Stomach (tissue), 9 donors: ENCODE data around the gene CZIB. TPM values are rescaled to one million over a fixed set of nuclear protein-coding genes. Genes with fewer than 3 reads are reported as not detected.
A peak's percentile ranks its signal among the peaks of the same experiment; 100 is the strongest.

Source experiments
- DNase-seq, 2 donors: peaks; one replicate each; pipeline versions ENCODE4 v3.0.0 to v3.0.0-alpha.2; 2013 to 2019
- H3K27ac ChIP-seq, 5 donors: fragments of 200-600 bp in 4 of 5; sonication (generic) in 4 of 5; one replicate each; pipeline ENCODE4 v1.5.1; 2013 to 2019; ENCODE audit warnings: mild to moderate bottlenecking in 1 of 5, moderate library complexity in 1 of 5
- H3K27me3 ChIP-seq, 3 donors: fragments of 200-600 bp; sonication (generic); one replicate each; pipeline ENCODE4 v1.5.1; 2017 to 2019; ENCODE audit warnings: mixed run types in 1 of 3
- H3K36me3 ChIP-seq, 4 donors: fragments of 200-600 bp; sonication (generic); 1 replicate in 3 of 4; 2 replicates in 1 of 4; pipeline ENCODE4 v1.5.1; 2016 to 2019
- H3K4me1 ChIP-seq, 4 donors: fragments of 200-600 bp; sonication (generic); one replicate each; pipeline ENCODE4 v1.5.1; 2016 to 2019
- H3K4me3 ChIP-seq, 4 donors: fragments of 200-600 bp; sonication (generic) in 3 of 4; one replicate each; pipeline ENCODE4 v1.5.1; 2016 to 2019; ENCODE audit warnings: mild to moderate bottlenecking in 1 of 4
- H3K9me3 ChIP-seq, 4 donors: fragments of 200-600 bp; sonication (generic); one replicate each; pipeline ENCODE4 v1.5.1; 2016 to 2019
- EP300 ChIP-seq: sonication (generic); formaldehyde crosslinking; IDR thresholded peaks from one replicate; pipeline ENCODE4 v1.6.1; 2017; ENCODE audit warnings: antibody characterized with exemption
- POLR2A ChIP-seq, 4 donors: fragments of 450-650 bp; IDR thresholded peaks; one replicate each; pipeline ENCODE4 v1.6.1; 2016; ENCODE audit warnings: antibody characterized with exemption in 4 of 4, control low read depth in 2 of 4, mild to moderate bottlenecking in 1 of 4, moderate library complexity in 1 of 4
- POLR2AphosphoS5 ChIP-seq, 3 donors: sonication (generic); formaldehyde crosslinking; IDR thresholded peaks; one replicate each; pipeline ENCODE4 v1.6.1; 2016; ENCODE audit warnings: antibody characterized with exemption in 3 of 3
- WGBS, 5 donors: extraction: QIAGEN DNeasy Blood & Tissue Kit in 3 of 5; methylation state at CpG; one replicate each; pipeline versions ENCODE4 v1.1.5 to v1.1.7; 2013 to 2018; 5-methylcytosine and 5-hydroxymethylcytosine counted together
- intact Hi-C: fragments of 100-400 bp; cut with DNase I; formaldehyde crosslinking; loops from one replicate; pipeline ENCODE4 v1.15.1; 2023; ENCODE audit warnings: low total_unique reads
- polyA plus RNA-seq, 3 donors: library from polyadenylated mRNA; stranded (reverse); fragments of 200-250 nt; gene quantifications; one replicate each; pipeline ENCODE4 v1.2.3, GENCODE V29; 2013
- total RNA-seq, 5 donors: library from RNA; depleted of rRNA; stranded (reverse); fragments of >200 nt; gene quantifications; one replicate each; pipeline versions ENCODE4 v1.1.0 to v1.2.3, GENCODE V29; 2014 to 2016
- TF ChIP-seq, protein P1 (sequence below), 7 experiments: fragments of 450-650 bp in 4 of 7; fragments of 200-600 bp in 3 of 7; sonication (generic) in 3 of 7; IDR thresholded peaks; one replicate each; pipeline ENCODE4 v1.5.1; 2016 to 2019; ENCODE audit warnings: antibody characterized with exemption in 7 of 7, control low read depth in 2 of 7, mild to moderate bottlenecking in 1 of 7
- donor health status: healthy with polysubstance abuse.
- donor health status: Bipolar disorder and iron deficiency.
- donor health status: healthy.

Gene CZIB
- total and polyA plus RNA-seq, 8 donors, result 31.6 to 78.8 (median 47.6) TPM

DNA sequence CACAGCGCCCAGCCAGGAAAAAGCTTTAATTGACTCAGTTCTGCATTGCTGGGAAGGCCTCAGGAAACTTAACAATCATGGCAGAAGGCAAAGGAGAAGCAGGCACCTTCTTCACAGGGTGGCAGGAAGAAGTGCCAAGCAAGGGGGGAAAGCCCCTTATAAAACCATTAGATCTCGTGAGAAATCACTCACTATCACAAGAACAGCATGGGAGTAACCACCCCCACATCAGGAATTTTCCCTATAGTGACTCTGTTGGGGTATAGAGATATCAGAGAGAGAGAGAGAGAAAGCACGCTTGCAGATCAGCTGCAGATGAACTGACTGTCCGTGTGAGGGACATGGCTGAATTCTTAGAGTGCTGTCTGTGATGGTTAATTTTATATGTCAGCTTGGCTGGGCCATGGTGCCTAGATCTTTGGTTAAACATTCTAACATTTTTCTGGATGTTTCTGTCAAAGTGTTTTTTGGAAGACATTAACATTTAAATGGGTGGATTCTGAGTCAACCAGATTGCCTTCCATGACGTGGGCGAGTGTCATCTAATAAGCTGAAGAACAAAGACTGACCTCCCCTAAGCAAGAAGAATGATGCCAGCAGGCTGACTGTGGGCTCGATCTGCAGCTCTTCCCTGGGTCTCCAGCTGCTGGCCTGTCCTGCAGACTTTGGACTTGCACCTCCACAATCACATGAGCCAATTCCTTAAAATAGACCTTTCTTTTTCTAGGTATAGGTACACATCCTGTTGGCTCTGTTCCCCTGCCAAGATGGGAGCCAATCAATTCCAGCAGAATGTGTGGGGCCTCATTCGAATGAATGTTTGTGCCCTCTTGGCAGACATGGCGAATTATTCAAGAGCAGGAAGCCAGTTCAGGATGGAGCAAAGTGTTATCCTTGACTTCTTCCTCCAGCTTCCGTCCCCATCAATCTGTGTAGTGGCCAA lies 45.2 kb downstream of the CZIB start:
- intact Hi-C loops, result no loop called here
- peak in 1 of 2 donors; percentile 89 for DNase-seq
- Histone ChIP-seq H3K36me3 (no peaks in the 10 kb centered on the region), H3K27ac (peak overlapping the region in 4 of 5 donors; percentile 16 to 77 (median 66)), H3K4me3 (no peak overlapping the region), H3K27me3 (no peaks in the 10 kb centered on the region), H3K9me3 (no peaks in the 10 kb centered on the region), H3K4me1 (peaks cover 20 to 45% (median 43%) of the 10 kb centered on the region in 4 donors)
- 48 to 62% (median 57%) methylated on average over 10 of the region's 10 CpGs for WGBS, 5 donors
- TF ChIP-seq EP300 (no peak), POLR2AphosphoS5 (IDR thresholded peaks at IDR 0.05) (no peak), POLR2A (IDR thresholded peaks at IDR 0.05) (no peak)
- TF ChIP-seq, protein P1, sequence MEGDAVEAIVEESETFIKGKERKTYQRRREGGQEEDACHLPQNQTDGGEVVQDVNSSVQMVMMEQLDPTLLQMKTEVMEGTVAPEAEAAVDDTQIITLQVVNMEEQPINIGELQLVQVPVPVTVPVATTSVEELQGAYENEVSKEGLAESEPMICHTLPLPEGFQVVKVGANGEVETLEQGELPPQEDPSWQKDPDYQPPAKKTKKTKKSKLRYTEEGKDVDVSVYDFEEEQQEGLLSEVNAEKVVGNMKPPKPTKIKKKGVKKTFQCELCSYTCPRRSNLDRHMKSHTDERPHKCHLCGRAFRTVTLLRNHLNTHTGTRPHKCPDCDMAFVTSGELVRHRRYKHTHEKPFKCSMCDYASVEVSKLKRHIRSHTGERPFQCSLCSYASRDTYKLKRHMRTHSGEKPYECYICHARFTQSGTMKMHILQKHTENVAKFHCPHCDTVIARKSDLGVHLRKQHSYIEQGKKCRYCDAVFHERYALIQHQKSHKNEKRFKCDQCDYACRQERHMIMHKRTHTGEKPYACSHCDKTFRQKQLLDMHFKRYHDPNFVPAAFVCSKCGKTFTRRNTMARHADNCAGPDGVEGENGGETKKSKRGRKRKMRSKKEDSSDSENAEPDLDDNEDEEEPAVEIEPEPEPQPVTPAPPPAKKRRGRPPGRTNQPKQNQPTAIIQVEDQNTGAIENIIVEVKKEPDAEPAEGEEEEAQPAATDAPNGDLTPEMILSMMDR (IDR thresholded peaks at IDR 0.05), result no peak

DNA sequence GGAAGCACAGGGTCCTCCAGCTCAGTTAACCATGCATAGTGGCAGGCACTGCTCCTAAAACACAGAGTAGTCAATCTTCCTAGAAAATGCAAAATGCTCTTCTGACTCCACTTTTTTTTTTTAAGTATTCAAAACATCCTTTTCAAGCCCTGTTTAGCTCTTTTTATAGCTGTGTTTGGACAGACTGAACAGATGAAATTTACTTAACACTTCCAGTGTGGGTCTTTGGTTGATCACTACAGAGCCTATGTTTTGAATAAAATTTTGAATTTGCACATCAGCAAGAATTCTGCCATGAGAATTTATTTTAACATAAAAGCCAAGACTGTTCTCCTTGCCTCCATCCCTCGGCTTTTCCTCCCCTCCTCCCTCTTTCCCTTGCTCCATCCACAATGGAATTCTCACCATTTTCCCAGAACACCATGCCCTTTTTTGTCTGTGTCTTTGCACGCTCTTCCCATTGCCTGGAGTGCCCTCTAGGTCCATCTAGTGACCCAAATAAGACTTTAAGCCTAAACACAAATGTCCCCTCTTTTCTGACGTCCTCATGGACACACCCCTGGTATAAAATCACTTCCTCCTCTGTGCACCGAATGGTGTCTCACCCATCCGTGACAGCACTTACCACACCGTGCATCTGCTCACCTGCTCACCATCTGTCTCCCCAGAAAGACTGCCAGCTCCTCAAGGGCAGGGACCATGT lies 47.9 kb downstream of the CZIB start:
- H3K27me3 ChIP-seq, result no peaks in the 10 kb centered on the region
- H3K4me1 ChIP-seq, result peaks cover 20 to 43% (median 40%) of the 10 kb centered on the region in 4 donors
- 31 to 55% (median 44%) methylated on average over 6 of the region's 6 CpGs for WGBS, 5 donors
- intact Hi-C loops, result no loop called here
- H3K4me3 ChIP-seq, result no peak overlapping the region
- H3K36me3 ChIP-seq, result no peaks in the 10 kb centered on the region
- peak in 1 of 2 donors; percentile 34 for DNase-seq
- no peaks in the 10 kb centered on the region for H3K9me3 ChIP-seq
- H3K27ac ChIP-seq, result peak overlapping the region in 3 of 5 donors; percentile 35 to 61 (median 53)
- TF ChIP-seq EP300 (peak; percentile 15), POLR2AphosphoS5 (IDR thresholded peaks at IDR 0.05) (peak in 2 of 3 donors; percentile 5 to 42)
- TF ChIP-seq, protein P1 (IDR thresholded peaks at IDR 0.05), result no peak

DNA sequence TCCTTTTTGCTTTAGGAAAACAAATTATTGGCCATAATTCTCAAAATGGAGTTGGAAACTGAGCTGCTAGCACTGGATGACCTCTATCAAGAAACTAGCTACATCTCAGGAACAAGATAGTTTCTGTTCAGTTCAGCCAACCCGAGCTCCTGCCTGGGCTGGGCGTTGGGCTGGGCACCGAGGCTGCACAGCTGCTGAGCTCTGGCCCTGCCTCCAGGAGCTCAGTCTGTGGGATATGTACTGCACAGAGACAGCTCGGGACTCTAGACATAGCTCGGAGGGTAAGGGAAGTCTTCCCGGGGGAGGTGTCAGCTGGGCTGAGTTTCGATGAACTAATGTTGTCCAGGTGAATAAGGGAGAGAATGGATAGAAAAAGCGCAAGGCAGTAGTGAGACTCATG lies 53.5 kb downstream of the CZIB start:
- Histone ChIP-seq H3K36me3 (no peaks in the 10 kb centered on the region), H3K27me3 (no peaks in the 10 kb centered on the region), H3K9me3 (peaks cover 0 to under 1% (median 0%) of the 10 kb centered on the region in 4 donors), H3K27ac (no peak overlapping the region), H3K4me3 (no peak overlapping the region), H3K4me1 (peaks cover 0 to 3% (median under 1%) of the 10 kb centered on the region in 4 donors)
- intact Hi-C loops, result no loop called here
- no peak for TF ChIP-seq POLR2AphosphoS5 (IDR thresholded peaks at IDR 0.05)
- TF ChIP-seq POLR2A (IDR thresholded peaks at IDR 0.05), result no peak
- TF ChIP-seq EP300, result no peak
- TF ChIP-seq, protein P1 (IDR thresholded peaks at IDR 0.05), result no peak
- 60 to 95% (median 74%) methylated on average over 8 of the region's 8 CpGs for WGBS, 5 donors
- no peak for DNase-seq

DNA sequence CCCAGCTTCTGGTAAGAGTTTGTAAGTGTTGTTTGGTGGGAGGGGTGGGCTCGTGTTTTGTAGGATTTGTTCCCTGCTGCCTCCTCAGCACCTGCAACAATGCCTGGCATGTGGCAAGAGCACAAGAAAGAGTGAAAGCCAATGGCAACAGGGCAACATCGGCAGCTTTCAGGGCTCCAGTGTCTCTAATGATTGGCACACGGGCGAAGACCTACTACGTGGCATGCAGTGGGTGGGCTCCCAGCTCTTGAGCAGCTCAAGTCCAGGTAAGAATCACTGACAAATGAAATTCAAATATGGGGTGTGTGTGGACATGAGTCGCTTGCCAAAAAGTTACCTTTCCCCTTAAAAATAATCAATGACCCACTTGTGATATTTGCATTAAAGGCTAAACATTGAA lies 54.1 kb downstream of the CZIB start:
- Histone ChIP-seq H3K36me3 (no peaks in the 10 kb centered on the region), H3K27me3 (no peaks in the 10 kb centered on the region), H3K27ac (no peak overlapping the region), H3K4me3 (no peak overlapping the region), H3K9me3 (peaks cover 0 to 3% (median 0%) of the 10 kb centered on the region in 4 donors), H3K4me1 (no peaks in the 10 kb centered on the region)
- no peak for DNase-seq
- TF ChIP-seq POLR2AphosphoS5 (IDR thresholded peaks at IDR 0.05), result no peak
- TF ChIP-seq, protein P1 (IDR thresholded peaks at IDR 0.05), result no peak
- no peak for TF ChIP-seq EP300
- 73 to 88% (median 83%) methylated on average over 6 of the region's 6 CpGs for WGBS, 5 donors
- intact Hi-C loops, result no loop called here
